Nephron (organoid): ENCODE results near the gene KIR2DL1.
"Not testable (repeated sequence)": the region's sequence is repeated elsewhere in the genome, so short reads cannot be mapped to it uniquely, and the experiment has no call there.

Experiments used
- H3K27ac Mint-ChIP-seq, 3 experiments: 2 replicates each; pipeline ENCODE4 v1.8.0; 2020; ENCODE audit warnings: mixed read lengths in 3 of 3, mild to moderate bottlenecking in 2 of 3, moderate library complexity in 1 of 3
- H3K27me3 Mint-ChIP-seq: 2 replicates; pipeline ENCODE4 v1.8.0; 2021; ENCODE audit warnings: low read depth, mild to moderate bottlenecking, moderate library complexity, mixed read lengths
- H3K36me3 Mint-ChIP-seq: 2 replicates; pipeline ENCODE4 v1.8.0; 2020; ENCODE audit warnings: low read depth, mixed read lengths
- H3K4me1 Mint-ChIP-seq: 2 replicates; pipeline ENCODE4 v1.8.0; 2020; ENCODE audit warnings: mixed read lengths
- H3K4me3 Mint-ChIP-seq, 3 experiments: 2 replicates each; pipeline ENCODE4 v1.8.0; 2020; ENCODE audit warnings: mild to moderate bottlenecking in 3 of 3, mixed read lengths in 3 of 3, moderate library complexity in 2 of 3
- H3K9me3 Mint-ChIP-seq: 2 replicates; pipeline ENCODE4 v1.8.0; 2020; ENCODE audit warnings: mixed read lengths
- CTCF ChIP-seq, 3 experiments: fragments of 200-600 bp; sonication (generic); IDR thresholded peaks; one replicate each; pipeline ENCODE4 v1.5.0; 2021; ENCODE audit warnings: antibody characterized with exemption in 3 of 3; ENCODE audit not compliant: unreplicated experiment in 3 of 3

Gene KIR2DL1

GRCh38 chr19:54729416-54730188, 40.0 kb upstream of the KIR2DL1 start:
- peaks cover 79% of the 10 kb centered on the region for H3K9me3 Mint-ChIP-seq
- H3K36me3 Mint-ChIP-seq = peaks cover 7% of the 10 kb centered on the region
- peaks cover 4% of the 10 kb centered on the region for H3K27me3 Mint-ChIP-seq
- no peaks in the 10 kb centered on the region for H3K4me1 Mint-ChIP-seq
- no peak for TF ChIP-seq CTCF (IDR thresholded peaks at IDR 0.05; ENCODE audit: unreplicated experiment in 3 of 3)
- no peak overlapping the region for H3K27ac Mint-ChIP-seq
- no peak overlapping the region for H3K4me3 Mint-ChIP-seq

- Mint-ChIP-seq H3K27ac (no peak overlapping the region), H3K4me3 (no peak overlapping the region), H3K36me3 (peaks cover 4% of the 10 kb centered on the region), H3K9me3 (peaks cover 74% of the 10 kb centered on the region), H3K4me1 (no peaks in the 10 kb centered on the region), H3K27me3 (peaks cover 3% of the 10 kb centered on the region)
- TF ChIP-seq CTCF (IDR thresholded peaks at IDR 0.05; ENCODE audit: unreplicated experiment in 3 of 3) = no peak
Measured at GRCh38 chr19:54731191-54731590, 38.4 kb upstream of the KIR2DL1 start.

- not testable (repeated sequence) for H3K36me3 Mint-ChIP-seq, H3K4me1 Mint-ChIP-seq, H3K27ac Mint-ChIP-seq, H3K4me3 Mint-ChIP-seq, H3K27me3 Mint-ChIP-seq
- peaks cover 66% of the 10 kb centered on the region for H3K9me3 Mint-ChIP-seq
Measured at GRCh38 chr19:54738306-54738705, 31.3 kb upstream of the KIR2DL1 start, which contains the start of gene KIR2DL3. TSS of gene KIR2DL3 (plus strand) at chr19:54738513. CDS start at chr19:54738546, 33 bp downstream.

GRCh38 chr19:54738715-54739114, 30.9 kb upstream of the KIR2DL1 start:
- no peaks in the 10 kb centered on the region for H3K27me3 Mint-ChIP-seq
- H3K4me1 Mint-ChIP-seq = no peaks in the 10 kb centered on the region
- H3K27ac Mint-ChIP-seq = no peak overlapping the region
- peaks cover 65% of the 10 kb centered on the region for H3K9me3 Mint-ChIP-seq
- no peak overlapping the region for H3K4me3 Mint-ChIP-seq
- H3K36me3 Mint-ChIP-seq = peaks cover 8% of the 10 kb centered on the region
- TF ChIP-seq CTCF (IDR thresholded peaks at IDR 0.05; ENCODE audit: unreplicated experiment in 3 of 3) = no peak

GRCh38 chr19:54739587-54740497, 29.8 kb upstream of the KIR2DL1 start:
- Mint-ChIP-seq H3K9me3 (peaks cover 61% of the 10 kb centered on the region), H3K27me3 (no peaks in the 10 kb centered on the region), H3K4me1 (no peaks in the 10 kb centered on the region), H3K27ac (no peak overlapping the region), H3K36me3 (peaks cover 8% of the 10 kb centered on the region), H3K4me3 (no peak overlapping the region)
- no peak for TF ChIP-seq CTCF (IDR thresholded peaks at IDR 0.05; ENCODE audit: unreplicated experiment in 3 of 3)

- H3K36me3 Mint-ChIP-seq, H3K27ac Mint-ChIP-seq, H3K4me1 Mint-ChIP-seq, H3K4me3 Mint-ChIP-seq, H3K27me3 Mint-ChIP-seq: not testable (repeated sequence)
- peaks cover 57% of the 10 kb centered on the region for H3K9me3 Mint-ChIP-seq
Measured at GRCh38 chr19:54741950-54742349, 27.6 kb upstream of the KIR2DL1 start.

GRCh38 chr19:54744080-54744479, 25.5 kb upstream of the KIR2DL1 start:
- H3K36me3 Mint-ChIP-seq, H3K4me3 Mint-ChIP-seq, H3K27me3 Mint-ChIP-seq, H3K27ac Mint-ChIP-seq, H3K4me1 Mint-ChIP-seq: not testable (repeated sequence)
- H3K9me3 Mint-ChIP-seq = peaks cover 57% of the 10 kb centered on the region

- H3K4me1 Mint-ChIP-seq, H3K36me3 Mint-ChIP-seq, H3K27ac Mint-ChIP-seq, H3K4me3 Mint-ChIP-seq, H3K27me3 Mint-ChIP-seq: not testable (repeated sequence)
- peaks cover 59% of the 10 kb centered on the region for H3K9me3 Mint-ChIP-seq
Measured at GRCh38 chr19:54747614-54748322, 21.8 kb upstream of the KIR2DL1 start.

GRCh38 chr19:54750276-54750675, 19.3 kb upstream of the KIR2DL1 start:
- H3K4me1 Mint-ChIP-seq, H3K27ac Mint-ChIP-seq, H3K27me3 Mint-ChIP-seq, H3K36me3 Mint-ChIP-seq, H3K4me3 Mint-ChIP-seq: not testable (repeated sequence)
- H3K9me3 Mint-ChIP-seq = peaks cover 62% of the 10 kb centered on the region
